Neural crest cell (in vitro differentiated cells): ENCODE data around the gene IFITM5. TPM values are rescaled to one million over a fixed set of nuclear protein-coding genes. Genes with fewer than 3 reads are reported as not detected.
"Not testable (repeated sequence)": the region's sequence is repeated elsewhere in the genome, so short reads cannot be mapped to it uniquely, and the experiment has no call there.

ENCODE experiments used
- DNase-seq: peaks from one replicate; pipeline ENCODE4 v3.0.0; 2021; ENCODE audit warnings: low read depth, mixed read lengths, low spot score
- H3K27ac Mint-ChIP-seq: one replicate; pipeline ENCODE4 v1.8.0; 2021; ENCODE audit warnings: mild to moderate bottlenecking, mixed read lengths; ENCODE audit not compliant: unreplicated experiment
- H3K27me3 Mint-ChIP-seq: 2 replicates; pipeline ENCODE4 v1.8.0; 2021; ENCODE audit warnings: low read depth, mild to moderate bottlenecking, mixed read lengths
- H3K36me3 Mint-ChIP-seq: 2 replicates; pipeline ENCODE4 v1.8.0; 2021; ENCODE audit warnings: low read depth, mild to moderate bottlenecking, mixed read lengths
- H3K4me1 Mint-ChIP-seq: 2 replicates; pipeline ENCODE4 v1.8.0; 2021; ENCODE audit warnings: mixed read lengths
- H3K4me3 Mint-ChIP-seq: one replicate; pipeline ENCODE4 v1.8.0; 2021; ENCODE audit warnings: mild to moderate bottlenecking, mixed read lengths
- H3K9me3 Mint-ChIP-seq: 2 replicates; pipeline ENCODE4 v1.8.0; 2021; ENCODE audit warnings: mixed read lengths
- CTCF ChIP-seq: fragments of 200-600 bp; sonication (generic); conservative IDR thresholded peaks from 2 replicates; pipeline ENCODE4 v1.5.0; 2021; ENCODE audit warnings: antibody characterized with exemption, mild to moderate bottlenecking
- total RNA-seq: library from RNA; stranded (reverse); gene quantifications from 2 replicates; pipeline ENCODE4 v1.2.1, GENCODE V29; 2021

IFITM5 gene
- total RNA-seq, 1 donor from 2014 or later: not detected

GRCh38 chr11:288478-289397 lies 10.6 kb downstream of the IFITM5 start, which contains the start of gene PGGHG:
Gene PGGHG, plus strand, starts transcription at chr11:289126. Its CDS starts 691 bp downstream, at chr11:289817.
- no peaks in the 10 kb centered on the region for H3K9me3 Mint-ChIP-seq

GRCh38 chr11:287821-288477 lies 11.4 kb downstream of the IFITM5 start:
- DNase-seq: no peak
- Mint-ChIP-seq H3K36me3 (no peaks in the 10 kb centered on the region), H3K9me3 (no peaks in the 10 kb centered on the region), H3K27me3 (peaks cover 13% of the 10 kb centered on the region), H3K27ac (no peak overlapping the region), H3K4me1 (peaks cover 10% of the 10 kb centered on the region), H3K4me3 (peak overlapping the region; percentile 76)
- no peak for TF ChIP-seq CTCF

More at GRCh38 chr11:288478-289397, 10.6 kb downstream of the IFITM5 start, which contains the start of gene PGGHG:
- Mint-ChIP-seq H3K4me3 (peak within 1 kb of the TSS; percentile 77), H3K27me3 (peaks cover 13% of the 10 kb centered on the region), H3K36me3 (no peaks in the 10 kb centered on the region), H3K27ac (no peak within 1 kb of the TSS), H3K4me1 (peaks cover 5% of the 10 kb centered on the region)
- DNase-seq: peak; percentile 40
- TF ChIP-seq CTCF: no peak

- not testable (repeated sequence) for H3K27ac Mint-ChIP-seq, H3K9me3 Mint-ChIP-seq, DNase-seq, H3K36me3 Mint-ChIP-seq
- Mint-ChIP-seq H3K4me3 (peak overlapping the region; percentile 84), H3K27me3 (peaks cover 13% of the 10 kb centered on the region), H3K4me1 (peaks cover 16% of the 10 kb centered on the region)
These were observed 12.1 kb downstream of the IFITM5 start for GRCh38 chr11:286977-287820.

GRCh38 chr11:285894-286220 lies 13.5 kb downstream of the IFITM5 start:
- Mint-ChIP-seq H3K27me3 (peaks cover 13% of the 10 kb centered on the region), H3K4me1 (peaks cover 16% of the 10 kb centered on the region)
- DNase-seq: no peak

More at GRCh38 chr11:285894-286220, 13.5 kb downstream of the IFITM5 start:
- TF ChIP-seq CTCF: no peak
- no peaks in the 10 kb centered on the region for H3K9me3 Mint-ChIP-seq
- H3K27ac Mint-ChIP-seq: no peak overlapping the region
- no peaks in the 10 kb centered on the region for H3K36me3 Mint-ChIP-seq
- peak overlapping the region; percentile 47 for H3K4me3 Mint-ChIP-seq
